GM19193 (cell line): ENCODE measurements around the gene RASSF9.

ENCODE experiments used
- POLR2A ChIP-seq: IDR thresholded peaks from 4 replicates; pipeline ENCODE4 v1.6.1; 2011; ENCODE audit not compliant: insufficient read depth, insufficient read length; ENCODE audit errors: extremely low read depth

Gene RASSF9

DNA sequence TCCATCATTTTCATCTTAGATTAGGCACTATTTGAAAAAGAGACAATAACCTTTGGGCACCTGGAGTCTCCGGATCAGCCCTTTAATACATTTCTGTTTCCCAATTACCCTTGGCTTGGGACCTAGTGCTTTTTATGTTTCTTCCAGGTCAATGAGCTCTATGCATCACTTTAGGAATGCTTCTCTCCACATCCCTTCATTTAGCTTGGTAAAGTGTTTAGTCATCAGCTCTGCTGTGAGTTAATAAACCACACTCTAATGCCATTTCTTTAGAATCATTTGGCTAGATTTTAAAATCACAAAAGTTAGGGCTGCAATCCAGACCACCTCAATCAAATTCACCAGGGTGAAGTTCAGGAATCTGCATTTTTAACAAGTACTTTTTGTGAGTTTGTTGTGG lies 41.7 kb downstream of the RASSF9 start:
- TF ChIP-seq POLR2A = no peak

DNA sequence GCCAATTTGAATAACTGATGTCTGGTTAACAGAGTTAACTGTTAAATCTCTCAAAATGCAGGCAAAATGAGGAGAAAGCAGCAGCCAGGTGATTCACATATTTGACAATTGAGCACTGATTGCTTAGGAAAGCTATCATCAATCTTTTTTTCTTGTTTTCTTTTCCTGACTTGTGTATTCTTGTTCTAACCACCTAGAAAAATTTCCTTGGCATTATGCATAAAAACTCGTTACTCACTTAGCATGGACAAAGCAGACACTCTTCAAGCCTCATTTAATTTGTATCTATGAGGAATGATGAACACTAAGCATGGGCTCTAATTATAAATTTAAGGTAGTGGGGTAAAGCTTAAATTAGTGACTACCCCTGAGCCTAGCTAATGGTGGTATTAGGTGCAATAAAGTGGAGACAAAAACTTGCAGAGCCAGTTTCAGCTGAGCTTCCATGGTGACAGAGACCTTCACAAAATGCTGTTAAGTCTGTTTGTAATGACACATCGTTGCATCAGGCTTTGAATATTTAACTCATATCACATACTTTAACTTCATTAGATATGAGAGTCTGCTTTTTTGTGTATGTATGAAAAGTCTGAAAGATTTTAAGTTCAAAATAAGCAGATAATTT lies 52.0 kb downstream of the RASSF9 start:
- no peak for TF ChIP-seq POLR2A

DNA sequence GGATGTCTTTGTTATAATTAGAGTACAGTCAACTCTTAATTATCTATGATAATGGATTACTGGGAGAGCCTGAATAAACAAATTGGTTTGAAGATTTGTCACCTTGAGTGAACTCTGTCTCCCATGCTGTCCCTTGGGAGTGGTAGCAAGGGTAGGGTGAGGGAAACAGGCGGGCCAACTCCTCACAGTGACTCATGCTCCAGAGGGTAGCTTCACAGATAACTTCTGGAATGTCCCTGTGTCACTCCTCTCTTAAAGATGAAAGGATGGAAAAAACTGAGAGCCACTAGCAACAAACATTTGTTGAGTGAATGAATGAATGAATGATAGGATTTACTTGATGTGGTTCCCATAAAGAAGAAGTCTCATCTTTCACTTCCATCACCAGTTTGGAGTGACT lies 53.5 kb downstream of the RASSF9 start:
- TF ChIP-seq POLR2A = no peak

DNA sequence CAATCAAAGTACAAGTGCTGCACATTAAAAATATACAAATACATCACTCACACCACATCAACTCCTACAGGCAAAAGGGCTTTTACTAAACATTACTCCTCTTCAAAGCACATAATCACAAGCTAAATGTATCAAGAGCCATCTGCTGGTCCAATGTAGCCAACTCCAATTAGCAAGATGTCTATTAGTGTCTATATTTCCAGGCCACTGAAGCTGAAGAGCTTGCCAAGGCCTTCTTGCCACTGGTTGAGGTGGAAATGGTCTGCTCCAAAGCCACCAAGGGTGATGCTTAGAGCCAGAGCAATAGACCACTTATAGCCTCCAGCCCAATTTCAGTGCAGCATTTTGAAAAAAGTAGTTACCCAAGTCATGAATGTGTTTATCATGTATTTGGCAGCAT lies 54.4 kb downstream of the RASSF9 start:
- TF ChIP-seq POLR2A = no peak

DNA sequence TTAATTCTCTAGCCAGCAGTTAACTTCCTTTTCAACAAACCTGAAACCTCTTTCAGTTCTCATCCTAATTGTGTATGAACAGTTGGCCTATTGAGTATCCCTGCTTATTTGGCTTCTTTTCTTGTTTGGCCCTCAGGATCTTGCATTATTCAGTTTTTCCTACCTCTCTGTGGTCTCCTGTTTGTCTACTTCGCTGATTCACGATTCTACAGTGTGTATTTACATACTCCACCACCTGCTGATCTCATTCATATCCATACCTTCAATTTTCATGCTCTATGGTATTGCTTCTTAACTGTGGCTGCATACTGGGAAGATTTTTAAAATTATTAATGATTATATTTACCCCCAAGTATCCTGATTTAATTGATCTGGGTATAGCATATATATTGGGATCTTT lies 56.4 kb downstream of the RASSF9 start:
- no peak for TF ChIP-seq POLR2A

DNA sequence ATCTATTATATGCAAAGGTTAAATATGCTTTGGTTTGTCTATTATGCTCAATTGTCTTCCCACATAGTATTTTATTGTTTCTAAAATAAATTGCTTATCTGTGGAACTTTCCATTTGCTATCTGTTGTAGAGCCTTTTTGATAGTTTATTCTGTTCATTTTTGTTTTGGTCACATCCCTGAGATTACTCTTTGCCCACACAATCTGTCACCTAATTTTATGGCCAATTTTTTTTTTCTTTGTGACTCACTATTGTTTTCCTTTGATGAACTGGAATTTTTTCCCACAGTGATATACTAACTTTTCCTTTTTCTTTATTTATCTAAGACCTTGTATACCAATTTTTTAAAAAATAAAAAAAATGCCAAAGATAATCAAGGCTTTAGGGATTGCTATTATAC lies 61.1 kb downstream of the RASSF9 start:
- no peak for TF ChIP-seq POLR2A

DNA sequence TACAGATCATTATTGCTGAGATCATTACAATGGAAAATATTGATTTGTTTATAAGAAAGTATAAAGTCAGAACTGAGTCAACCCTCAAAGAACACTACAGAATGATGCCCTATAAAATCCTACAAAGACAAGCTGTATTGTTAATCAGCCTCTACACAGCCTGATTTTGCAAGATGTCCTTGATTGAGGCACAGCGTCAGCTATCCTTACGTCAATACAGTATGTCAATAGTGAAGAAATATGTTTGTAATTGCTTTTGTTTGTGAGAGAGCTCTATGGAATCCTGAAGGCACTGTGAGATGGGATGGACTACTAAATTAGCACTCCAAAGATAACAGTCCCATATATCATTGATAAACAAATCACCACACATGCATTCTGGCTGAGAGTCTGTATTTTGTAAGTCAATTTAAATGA lies 70.7 kb downstream of the RASSF9 start:
- TF ChIP-seq POLR2A = no peak

DNA sequence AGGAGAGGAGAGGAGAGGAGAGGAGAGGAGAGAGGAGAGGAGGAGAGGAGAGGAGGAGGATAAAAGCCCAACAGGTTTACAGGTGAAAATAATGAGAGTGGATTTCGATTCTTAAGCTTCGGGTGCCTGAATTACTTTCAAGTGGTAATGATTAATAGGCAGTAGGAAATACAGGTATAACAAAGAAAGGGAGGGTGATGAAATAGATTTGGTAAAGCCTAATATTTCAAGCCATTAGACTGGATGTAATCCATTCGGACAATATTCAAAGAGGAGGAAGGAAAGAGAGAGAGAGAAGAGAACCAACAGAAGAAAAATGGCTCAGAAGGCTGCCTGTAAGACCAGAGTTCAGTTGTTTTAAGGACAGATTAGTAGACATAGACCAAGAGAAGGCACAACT lies 76.6 kb downstream of the RASSF9 start:
- no peak for TF ChIP-seq POLR2A

DNA sequence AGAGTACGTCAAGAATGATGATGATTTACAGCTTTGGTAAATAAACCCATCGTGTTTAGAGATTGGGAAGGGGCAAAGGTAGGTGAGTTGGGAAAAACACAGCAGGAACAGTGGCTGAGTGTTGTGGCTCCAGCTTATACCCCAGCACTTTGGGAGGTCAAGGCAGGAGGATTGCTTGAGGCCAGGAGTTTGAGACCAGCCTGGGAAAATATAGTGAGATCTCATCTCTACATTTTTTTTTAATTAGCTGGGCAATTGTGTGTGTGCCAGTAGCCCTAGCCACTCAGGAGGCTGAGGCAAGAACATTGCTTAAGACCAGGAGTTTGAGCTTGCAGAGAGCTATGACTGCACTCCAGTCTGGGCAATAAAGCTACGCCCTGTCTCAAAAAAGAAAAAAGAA lies 77.1 kb downstream of the RASSF9 start:
- TF ChIP-seq POLR2A = no peak

DNA sequence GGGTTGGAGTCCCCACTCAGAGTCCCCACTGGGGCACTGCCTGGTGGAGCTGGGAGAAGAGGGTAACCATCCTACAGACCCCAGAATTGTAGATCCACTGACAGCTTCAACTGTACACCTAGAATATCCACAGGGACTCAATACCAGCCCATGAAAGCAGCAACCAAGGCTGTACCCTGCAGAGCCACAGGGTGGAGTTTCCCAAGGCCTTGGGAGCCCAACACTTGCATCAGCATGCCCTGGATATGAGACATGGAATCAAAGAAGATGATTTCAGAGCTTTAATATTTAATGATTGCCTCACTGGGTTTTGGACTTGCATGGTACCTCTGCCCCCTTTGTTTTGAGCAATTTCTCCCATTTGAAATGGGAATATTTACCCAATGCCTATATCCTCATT lies 80.4 kb downstream of the RASSF9 start:
- no peak for TF ChIP-seq POLR2A
